H1 (cell line): ENCODE data around the gene ALOX15B. TPM values are rescaled to one million over a fixed set of nuclear protein-coding genes. Genes with fewer than 3 reads are reported as not detected.

Experiments used
- CTCF ChIA-PET: fragments of 300-600 bp; sonication (Branson Sonifier 250); formaldehyde crosslinking; loops from one replicate; lab custom pipeline; 2021; ENCODE audit not compliant: partially characterized antibody; lab: Charles Lee
- POLR2A ChIA-PET: fragments of 300-600 bp; sonication (Branson Sonifier 250); formaldehyde crosslinking; loops from one replicate; lab custom pipeline; 2021; ENCODE audit warnings: inconsistent platforms; ENCODE audit not compliant: partially characterized antibody; lab: Charles Lee
- DNase-seq, 2 experiments: peaks; one replicate each; pipeline versions ENCODE4 v3.0.0 to v3.0.0-alpha.2; 2010 to 2022; ENCODE audit warnings: low spot score in 2 of 2, low read depth in 1 of 2, mixed read lengths in 1 of 2
- FAIRE-seq: peaks from 2 replicates; lab custom pipeline; 2011; peaks lifted over from hg19 to GRCh38; lab: Jason Lieb, UNC
- H2AFZ ChIP-seq: 2 replicates; pipeline ENCODE4 v1.8.1; 2012; ENCODE audit warnings: low read length, inconsistent platforms
- H2AK5ac ChIP-seq: 2 replicates; pipeline ENCODE4 v1.6.1; 2013; ENCODE audit warnings: low read depth, low read length
- H2BK120ac ChIP-seq: replicated peaks from 2 replicates; pipeline ENCODE3; 2013; ENCODE audit warnings: low read depth, low read length, inconsistent platforms
- H2BK12ac ChIP-seq: 2 replicates; pipeline ENCODE4 v1.6.1; 2013; ENCODE audit warnings: low read depth, low read length
- H2BK15ac ChIP-seq: 2 replicates; pipeline ENCODE4 v1.6.1; 2013; ENCODE audit warnings: low read length
- H2BK20ac ChIP-seq: 2 replicates; pipeline ENCODE4 v1.6.1; 2013; ENCODE audit warnings: low read length
- H2BK5ac ChIP-seq: 2 replicates; pipeline ENCODE4 v1.6.1; 2013; ENCODE audit warnings: low read depth, low read length
- H3K14ac ChIP-seq: 2 replicates; pipeline ENCODE4 v1.6.1; 2013; ENCODE audit warnings: inconsistent platforms; ENCODE audit not compliant: insufficient read length
- H3K18ac ChIP-seq: 2 replicates; pipeline ENCODE4 v1.6.1; 2013; ENCODE audit warnings: low read length; ENCODE audit errors: extremely low read depth
- H3K23ac ChIP-seq: 2 replicates; pipeline ENCODE4 v1.6.1; 2013; ENCODE audit warnings: inconsistent platforms; ENCODE audit not compliant: insufficient read length
- H3K23me2 ChIP-seq: 2 replicates; pipeline ENCODE4 v1.6.1; 2013; ENCODE audit warnings: low read depth, low read length
- H3K27ac ChIP-seq: 2 replicates; pipeline ENCODE4 v1.6.1; 2011; ENCODE audit warnings: low read depth, low read length, inconsistent platforms
- H3K27me3 ChIP-seq, 4 experiments: replicated peaks in 1 of 4; 1 replicate in 1 of 4; 2 replicates in 3 of 4; pipeline versions ENCODE4 v1.6.1 to v1.8.1; 2011 to 2013; ENCODE audit warnings: low read length in 3 of 4, mild to moderate bottlenecking in 3 of 4, inconsistent platforms in 2 of 4, mixed read lengths in 2 of 4, moderate library complexity in 1 of 4; ENCODE audit not compliant: control insufficient read depth in 3 of 4, insufficient read depth in 3 of 4; ENCODE audit errors: extremely low read depth in 1 of 4
- H3K36me3 ChIP-seq, 4 experiments: 2 replicates each; pipeline versions ENCODE4 v1.6.1 to v1.8.1; 2011 to 2013; ENCODE audit warnings: mild to moderate bottlenecking in 4 of 4, low read length in 3 of 4, moderate library complexity in 2 of 4, control low read depth in 1 of 4, inconsistent platforms in 1 of 4; ENCODE audit not compliant: insufficient read depth in 4 of 4, control insufficient read depth in 2 of 4
- H3K4ac ChIP-seq: replicated peaks from 2 replicates; pipeline ENCODE3; 2013; ENCODE audit warnings: low read length, low read depth, mixed read lengths, inconsistent platforms; ENCODE audit not compliant: insufficient read length
- H3K4me1 ChIP-seq, 4 experiments: replicated peaks in 1 of 4; 1 replicate in 1 of 4; 2 replicates in 3 of 4; pipeline versions ENCODE4 v1.6.1 to v1.8.1; 2011 to 2013; ENCODE audit warnings: low read length in 3 of 4, inconsistent platforms in 2 of 4, mixed read lengths in 1 of 4; ENCODE audit not compliant: insufficient read depth in 4 of 4, control insufficient read depth in 3 of 4
- H3K4me2 ChIP-seq, 2 experiments: 2 replicates each; pipeline versions ENCODE4 v1.6.1 to v1.8.1; 2011 to 2013; ENCODE audit warnings: low read depth in 2 of 2, low read length in 2 of 2, control low read depth in 1 of 2, inconsistent platforms in 1 of 2, mild to moderate bottlenecking in 1 of 2; ENCODE audit not compliant: insufficient read depth in 1 of 2
- H3K4me3 ChIP-seq, 4 experiments: fragments of 200-600, 300-600 bp in 1 of 4; sonication (generic), shearing (Covaris generic), sonication (Bioruptor Twin) in 1 of 4; 2 replicates each; pipeline versions ENCODE4 v1.5.1 to v1.8.1; 2011 to 2016; ENCODE audit warnings: low read length in 4 of 4, low read depth in 3 of 4, control low read depth in 2 of 4, inconsistent platforms in 2 of 4, mild to moderate bottlenecking in 2 of 4, mixed read lengths in 1 of 4, moderate library complexity in 1 of 4; ENCODE audit not compliant: insufficient read depth in 2 of 4; ENCODE audit errors: extremely low read depth in 1 of 4
- H3K56ac ChIP-seq: replicated peaks from 2 replicates; pipeline ENCODE3; 2013; ENCODE audit warnings: low read depth, mild to moderate bottlenecking, mixed read lengths, low read length, inconsistent platforms; ENCODE audit not compliant: insufficient read length
- H3K79me1 ChIP-seq: 2 replicates; pipeline ENCODE4 v1.6.1; 2013; ENCODE audit warnings: low read depth, low read length, control low read depth
- H3K79me2 ChIP-seq, 2 experiments: 2 replicates each; pipeline versions ENCODE4 v1.6.1 to v1.8.1; 2012 to 2013; ENCODE audit warnings: low read length in 2 of 2, mild to moderate bottlenecking in 2 of 2, inconsistent platforms in 1 of 2; ENCODE audit not compliant: insufficient read depth in 2 of 2, control insufficient read depth in 1 of 2
- H3K9ac ChIP-seq, 4 experiments: replicated peaks in 1 of 4; 1 replicate in 1 of 4; 2 replicates in 3 of 4; pipeline versions ENCODE4 v1.6.1 to v1.8.1; 2011 to 2013; ENCODE audit warnings: low read depth in 3 of 4, low read length in 3 of 4, control low read depth in 2 of 4, mild to moderate bottlenecking in 2 of 4, moderate library complexity in 2 of 4, inconsistent platforms in 1 of 4; ENCODE audit errors: extremely low read depth in 1 of 4
- H3K9me3 ChIP-seq, 2 experiments: 2 replicates each; pipeline versions ENCODE4 v1.6.1 to v1.8.1; 2012 to 2013; ENCODE audit warnings: mild to moderate bottlenecking in 2 of 2, moderate library complexity in 2 of 2, control low read depth in 1 of 2, inconsistent platforms in 1 of 2, low read depth in 1 of 2, low read length in 1 of 2, mixed read lengths in 1 of 2; ENCODE audit not compliant: insufficient read depth in 2 of 2
- H4K20me1 ChIP-seq, 2 experiments: replicated peaks in 1 of 2; 2 replicates each; pipeline versions ENCODE3 to v1.8.1; 2011 to 2013; ENCODE audit warnings: inconsistent platforms in 2 of 2, low read length in 2 of 2, mild to moderate bottlenecking in 1 of 2; ENCODE audit not compliant: insufficient read depth in 2 of 2, control insufficient read depth in 1 of 2
- H4K5ac ChIP-seq: 2 replicates; pipeline ENCODE4 v1.6.1; 2013; ENCODE audit warnings: low read length, low read depth, mixed read lengths, inconsistent platforms; ENCODE audit not compliant: insufficient read length
- H4K8ac ChIP-seq: 2 replicates; pipeline ENCODE4 v1.8.0; 2013; ENCODE audit warnings: mild to moderate bottlenecking, moderate library complexity, low read length, inconsistent platforms; ENCODE audit not compliant: insufficient read depth; ENCODE audit errors: extremely low read depth
- H4K91ac ChIP-seq: replicated peaks from 2 replicates; pipeline ENCODE3; 2013; ENCODE audit warnings: low read length, mixed read lengths, inconsistent platforms; ENCODE audit not compliant: insufficient read length
- FOSL1 ChIP-seq: IDR thresholded peaks from 2 replicates; pipeline ENCODE4 v1.6.1; 2011; ENCODE audit warnings: mild to moderate bottlenecking, low read depth, low read length, moderate library complexity; ENCODE audit not compliant: insufficient read depth
- GTF2F1 ChIP-seq: IDR thresholded peaks from 2 replicates; pipeline ENCODE4 v1.6.1; 2012; ENCODE audit warnings: low read depth, low read length, improper control_type of control experiment, borderline replicate concordance
- SP2 ChIP-seq: IDR thresholded peaks from 2 replicates; pipeline ENCODE4 v1.6.1; 2012; ENCODE audit warnings: mild to moderate bottlenecking, low read length, inconsistent platforms
- WGBS, 2 experiments: shearing (Covaris generic) in 1 of 2; methylation state at CpG; one replicate each; pipeline versions ENCODE4 v1.1.6 to v1.1.7; 2013 to 2015; ENCODE audit warnings: low lambda C conversion rate in 2 of 2, mixed read lengths in 2 of 2, inconsistent platforms in 1 of 2, low coverage in 1 of 2, missing lambda C conversion rate in 1 of 2; ENCODE audit not compliant: insufficient replicate concordance in 2 of 2, insufficient coverage in 1 of 2, insufficient read length in 1 of 2; ENCODE audit errors: extremely low coverage in 1 of 2, missing lambda C conversion rate in 1 of 2; 5-methylcytosine and 5-hydroxymethylcytosine counted together
- polyA plus RNA-seq, 7 experiments: library from polyadenylated mRNA; depleted of rRNA in 3 of 7; stranded (reverse) in 5 of 7; unstranded in 2 of 7; fragments of >200 nt in 5 of 7; fragments of 200-250 nt in 2 of 7; gene quantifications; 1 replicate in 5 of 7; 2 replicates in 1 of 7; 4 replicates in 1 of 7; pipeline versions ENCODE4 v1.2.1 to v1.2.3, GENCODE V29; 2011 to 2013; ENCODE audit warnings: missing spikeins in 2 of 7, mixed read lengths in 2 of 7
- total RNA-seq: library from RNA; stranded (reverse); fragmentation: NEBNext Ultra II Directional; extraction: Animal tissue kit (Norgen Biotek cat#: 25700); gene quantifications from 2 replicates; pipeline ENCODE4 v1.2.1, GENCODE V29; 2021

Gene ALOX15B
- total and polyA plus RNA-seq, 2 of the 8 experiments (the other 6 are each of a cell fraction or from before 2014, with no cell fraction given) = 0.63 to 0.91 TPM

GRCh38 chr17:8075574-8076342, 36.9 kb downstream of the ALOX15B start:
- Histone ChIP-seq H3K14ac (no peak overlapping the region), H3K4ac (no peak overlapping the region), H2BK15ac (no peak overlapping the region), H3K23me2 (peaks cover 13% of the 10 kb centered on the region), H3K79me2 (no peaks in the 10 kb centered on the region), H3K79me1 (no peaks in the 10 kb centered on the region), H4K20me1 (peaks cover under 1 to 6% of the 10 kb centered on the region in 2 experiments), H3K36me3 (no peaks in the 10 kb centered on the region), H3K9ac (no peak overlapping the region), H2AK5ac (peak overlapping the region; percentile 39; the same call in 1 of the 2 replicates), H3K4me1 (peaks cover 0 to 22% (median 10%) of the 10 kb centered on the region in 4 experiments; a peak in 6 of 7 replicates), H2BK12ac (peak overlapping the region; percentile 17; the same call in 1 of the 2 replicates), H2BK5ac (no peak overlapping the region), H2BK120ac (no peak overlapping the region), H3K23ac (no peak overlapping the region), H4K8ac (peak overlapping the region; percentile 57; the same call in 1 of the 2 replicates), H3K27me3 (peaks cover 38 to 70% (median 58%) of the 10 kb centered on the region in 4 experiments), H3K4me2 (no peak overlapping the region), H3K18ac (no peak overlapping the region), H3K9me3 (no peaks in the 10 kb centered on the region), H4K91ac (no peak overlapping the region), H4K5ac (no peak overlapping the region), H3K27ac (no peak overlapping the region), H2BK20ac (no peak overlapping the region), H3K56ac (no peak overlapping the region), H2AFZ (no peak overlapping the region), H3K4me3 (no peak overlapping the region)
- DNase-seq (no peak), FAIRE-seq (no peak)
- ChIA-PET CTCF (interaction anchor here (0.7 to 17.3 kb wide), 9 partner anchors 13 to 295 kb away, joined by 3 to 315 read pairs (median 14); partner anchors contain the start of genes ALOX12B and ALOXE3), POLR2A (interaction anchor here (0.8 to 1.6 kb wide), 4 partner anchors 11 to 97 kb away, joined by 3 to 4 read pairs (median 4); no protein-coding TSS in a partner anchor)
- 91% methylated on average over 14 of the region's 14 CpGs; no CpG with 5 or more reads in 1 of the 2 experiments for WGBS, 2 experiments
- TF ChIP-seq GTF2F1 (no peak), FOSL1 (no peak), SP2 (no peak)
